Astrocyte (in vitro differentiated cells and primary cell): ENCODE results near the gene NACC1.

Source experiments
- CTCF ChIP-seq: IDR thresholded peaks from 2 replicates; pipeline ENCODE4 v1.5.1; 2011; ENCODE audit warnings: low read depth, mild to moderate bottlenecking, inconsistent platforms, low read length, moderate library complexity; ENCODE audit not compliant: insufficient read depth
- EZH2 ChIP-seq: IDR thresholded peaks from 2 replicates; pipeline ENCODE4 v1.6.1; 2012; ENCODE audit warnings: mild to moderate bottlenecking, low read length, inconsistent platforms; ENCODE audit not compliant: insufficient read depth

GRCh38 chr19:13070425-13071140, 47.5 kb upstream of the NACC1 start:
- TF ChIP-seq CTCF (no peak), EZH2 (no peak)
